ENCODE measurements around the gene DAB2. TPM values are rescaled to one million over a fixed set of nuclear protein-coding genes. Genes with fewer than 3 reads are reported as not detected.
"Not testable (repeated sequence)": the region's sequence is repeated elsewhere in the genome, so short reads cannot be mapped to it uniquely, and the experiment has no call there.

DAB2 gene
- total RNA-seq, 1 experiment from 2014 or later: 2.3 TPM

GRCh38 chr5:39402140-39402539, 22.6 kb downstream of the DAB2 start:
- not testable (repeated sequence) for H3K27ac Mint-ChIP-seq; H3K23me2 ChIP-seq (ENCODE audit: insufficient read length, low read depth, low read length, poor library complexity, severe bottlenecking); H2BK5ac ChIP-seq (ENCODE audit: insufficient read length, low read length)

More at GRCh38 chr5:39402140-39402539, 22.6 kb downstream of the DAB2 start:
- H3K4me3 Mint-ChIP-seq; H3K9me3 Mint-ChIP-seq; DNase-seq; H4K20me1 ChIP-seq (ENCODE audit: control insufficient read depth, insufficient read depth, insufficient read length); H4K91ac ChIP-seq (ENCODE audit: insufficient read length, low read depth, low read length); H3K18ac ChIP-seq (ENCODE audit: insufficient read length, low read depth, low read length); H3K27ac ChIP-seq (ENCODE audit: insufficient read length, low read depth, low read length); H2BK12ac ChIP-seq (ENCODE audit: insufficient read length, low read depth, low read length); H3T11ph ChIP-seq (ENCODE audit: low read length); H3K23ac ChIP-seq (ENCODE audit: insufficient read length, low read depth, low read length); H3K9ac ChIP-seq (ENCODE audit: extremely low read depth, insufficient read length, low read length); H3K4me1 ChIP-seq (ENCODE audit: insufficient read depth, low read length); H3K14ac ChIP-seq (ENCODE audit: insufficient read depth, low read length); H4K8ac ChIP-seq (replicated peaks; ENCODE audit: insufficient read length, low read depth, low read length); H3K9me3 ChIP-seq (ENCODE audit: control insufficient read depth, low read depth, low read length); H4K5ac ChIP-seq (ENCODE audit: insufficient read length, low read depth, low read length); H3K4ac ChIP-seq (ENCODE audit: low read depth, low read length); H2BK15ac ChIP-seq (ENCODE audit: low read depth, low read length); H3K4me2 ChIP-seq (ENCODE audit: insufficient read depth, insufficient read length, low read length); H3K56ac ChIP-seq (ENCODE audit: insufficient read length, low read depth, low read length); H3K27me3 ChIP-seq (ENCODE audit: insufficient read depth, low read length); H3K79me2 ChIP-seq (ENCODE audit: insufficient read depth, low read length); H2AK5ac ChIP-seq (ENCODE audit: insufficient read length, low read length); H2BK120ac ChIP-seq (ENCODE audit: low read depth, low read length, poor library complexity, severe bottlenecking); H3K79me1 ChIP-seq (ENCODE audit: insufficient read depth, low read depth, low read length, poor library complexity, severe bottlenecking); H2AFZ ChIP-seq (ENCODE audit: low read length); H3K36me3 Mint-ChIP-seq (ENCODE audit: insufficient read depth in 1 of 3, low read depth in 3 of 3); H3K27me3 Mint-ChIP-seq (ENCODE audit: low read depth); H2BK20ac ChIP-seq (ENCODE audit: low read depth, low read length, poor library complexity, severe bottlenecking): not testable (repeated sequence)
- H3K4me1 Mint-ChIP-seq: peaks cover 13 to 15% of the 10 kb centered on the region in 2 experiments

All from H9 (cell line).